WTC11 (cell line): ENCODE measurements around the gene IGLL1. TPM values are rescaled to one million over a fixed set of nuclear protein-coding genes. Genes with fewer than 3 reads are reported as not detected.
"Not testable (repeated sequence)": the region's sequence is repeated elsewhere in the genome, so short reads cannot be mapped to it uniquely, and the experiment has no call there.

Experiments used
- ATAC-seq: fragments of 200-7000 bp; cut with Tn5 transposase; 2 replicates; pipeline ENCODE4 v1.10.0; 2021; ENCODE audit warnings: mild to moderate bottlenecking, moderate library complexity
- CTCF ChIA-PET: fragments of 300-600 bp; sonication (Branson Sonifier 250); formaldehyde crosslinking; loops from one replicate; lab custom pipeline; 2021; ENCODE audit warnings: antibody characterized with exemption; lab: Charles Lee
- POLR2A ChIA-PET: fragments of 350-600 bp; sonication (Branson Sonifier 250); formaldehyde crosslinking; loops from one replicate; lab custom pipeline; 2021; ENCODE audit warnings: antibody characterized with exemption; lab: Charles Lee
- DNase-seq: peaks from one replicate; pipeline ENCODE4 v3.0.0; 2021; ENCODE audit warnings: low spot score
- H3K27ac Mint-ChIP-seq: 2 replicates; pipeline ENCODE4 v1.8.0; 2021; ENCODE audit warnings: mixed read lengths
- H3K27me3 Mint-ChIP-seq: 2 replicates; pipeline ENCODE4 v1.8.0; 2021; ENCODE audit warnings: low read depth, mild to moderate bottlenecking, moderate library complexity, mixed read lengths
- H3K36me3 Mint-ChIP-seq: 2 replicates; pipeline ENCODE4 v1.8.0; 2021; ENCODE audit warnings: mixed read lengths
- H3K4me1 Mint-ChIP-seq: 2 replicates; pipeline ENCODE4 v1.8.0; 2022; ENCODE audit warnings: mixed read lengths
- H3K4me3 Mint-ChIP-seq: 2 replicates; pipeline ENCODE4 v1.8.0; 2021; ENCODE audit warnings: mild to moderate bottlenecking, moderate library complexity, mixed read lengths
- H3K9me3 Mint-ChIP-seq: 2 replicates; pipeline ENCODE4 v1.8.0; 2021; ENCODE audit warnings: mixed read lengths
- CBFB ChIP-seq: sonication (generic); formaldehyde crosslinking; IDR thresholded peaks from 2 replicates; pipeline ENCODE4 v1.8.1; 2022; ENCODE audit warnings: mild to moderate bottlenecking, low read depth, missing genetic modification reagents
- FOXJ3 ChIP-seq: sonication (generic); formaldehyde crosslinking; IDR thresholded peaks from 2 replicates; pipeline ENCODE4 v1.9.0; 2021; ENCODE audit warnings: missing genetic modification reagents, mild to moderate bottlenecking, borderline replicate concordance
- FOXK1 ChIP-seq: sonication (generic); formaldehyde crosslinking; IDR thresholded peaks from 2 replicates; pipeline ENCODE4 v1.8.0; 2022; ENCODE audit warnings: mild to moderate bottlenecking, moderate library complexity, missing genetic modification reagents
- FOXP1 ChIP-seq: sonication (generic); formaldehyde crosslinking; IDR thresholded peaks from 2 replicates; pipeline ENCODE4 v1.8.0; 2022; ENCODE audit warnings: missing genetic modification reagents, mild to moderate bottlenecking, moderate library complexity, borderline replicate concordance
- GABPB1 ChIP-seq: sonication (generic); formaldehyde crosslinking; IDR thresholded peaks from 2 replicates; pipeline ENCODE4 v1.8.1; 2023; ENCODE audit warnings: mild to moderate bottlenecking, missing genetic modification reagents
- JUN ChIP-seq: sonication (generic); formaldehyde crosslinking; IDR thresholded peaks from 2 replicates; pipeline ENCODE4 v1.8.0; 2023; ENCODE audit warnings: mild to moderate bottlenecking, missing genetic modification reagents
- MYBL2 ChIP-seq: sonication (generic); formaldehyde crosslinking; IDR thresholded peaks from 2 replicates; pipeline ENCODE4 v1.8.1; 2023; ENCODE audit warnings: mild to moderate bottlenecking, moderate library complexity, missing genetic modification reagents
- NFYB ChIP-seq: sonication (generic); formaldehyde crosslinking; conservative IDR thresholded peaks from 2 replicates; pipeline ENCODE4 v1.8.0; 2022; ENCODE audit warnings: low read depth, missing genetic modification reagents
- SMAD4 ChIP-seq: sonication (generic); formaldehyde crosslinking; IDR thresholded peaks from 2 replicates; pipeline ENCODE4 v1.8.0; 2022; ENCODE audit warnings: mild to moderate bottlenecking, missing genetic modification reagents
- TEAD4 ChIP-seq: sonication (generic); formaldehyde crosslinking; IDR thresholded peaks from 2 replicates; pipeline ENCODE4 v1.8.0; 2022; ENCODE audit warnings: mild to moderate bottlenecking, missing genetic modification reagents
- ZNF121 ChIP-seq: sonication (generic); formaldehyde crosslinking; IDR thresholded peaks from 2 replicates; pipeline ENCODE4 v1.8.0; 2023; ENCODE audit warnings: missing genetic modification reagents
- ZNF219 ChIP-seq: sonication (generic); formaldehyde crosslinking; IDR thresholded peaks from 2 replicates; pipeline ENCODE4 v1.8.0; 2023; ENCODE audit warnings: missing genetic modification reagents, mild to moderate bottlenecking, borderline replicate concordance
- ZNF263 ChIP-seq: sonication (generic); formaldehyde crosslinking; IDR thresholded peaks from 2 replicates; pipeline ENCODE4 v1.8.1; 2022; ENCODE audit warnings: low read depth, mild to moderate bottlenecking, moderate library complexity, missing genetic modification reagents
- ZNF317 ChIP-seq: sonication (generic); formaldehyde crosslinking; IDR thresholded peaks from 2 replicates; pipeline ENCODE4 v1.8.1; 2023; ENCODE audit warnings: low read depth, mild to moderate bottlenecking, moderate library complexity, missing genetic modification reagents, borderline replicate concordance
- ZNF423 ChIP-seq: fragments of 250-450 bp; sonication (Bioruptor Pico); IDR thresholded peaks from 2 replicates; pipeline ENCODE4 v2.1.2; 2022; ENCODE audit warnings: mild to moderate bottlenecking, moderate library complexity
- total RNA-seq: library from RNA; stranded (reverse); gene quantifications from 3 replicates; pipeline ENCODE4 v1.2.3, GENCODE V29; 2021
- TF ChIP-seq, protein P1 (sequence below): sonication (generic); formaldehyde crosslinking; IDR thresholded peaks from 2 replicates; pipeline ENCODE4 v1.8.1; 2023; ENCODE audit warnings: mild to moderate bottlenecking, missing genetic modification reagents, moderate library complexity
- TF ChIP-seq, protein P2 (sequence below): sonication (generic); formaldehyde crosslinking; IDR thresholded peaks from 2 replicates; pipeline ENCODE4 v1.8.0; 2022; ENCODE audit warnings: mild to moderate bottlenecking, missing genetic modification reagents
- TF ChIP-seq, protein P3 (sequence below): sonication (generic); formaldehyde crosslinking; IDR thresholded peaks from 2 replicates; pipeline ENCODE4 v1.8.1; 2022; ENCODE audit warnings: low read depth, mild to moderate bottlenecking, moderate library complexity, missing genetic modification reagents, borderline replicate concordance
- TF ChIP-seq, protein P4 (sequence below): fragments of 250-450 bp; sonication (Bioruptor Pico); IDR thresholded peaks from 2 replicates; pipeline ENCODE4 v1.9.0; 2021; ENCODE audit warnings: mild to moderate bottlenecking, borderline replicate concordance
- TF ChIP-seq, protein P5 (sequence below): fragments of 250-450 bp; sonication (Bioruptor Pico); IDR thresholded peaks from 2 replicates; pipeline ENCODE4 v1.9.0; 2021; ENCODE audit warnings: mild to moderate bottlenecking

Gene IGLL1
- total RNA-seq, 1 experiment from 2014 or later, result not detected

DNA sequence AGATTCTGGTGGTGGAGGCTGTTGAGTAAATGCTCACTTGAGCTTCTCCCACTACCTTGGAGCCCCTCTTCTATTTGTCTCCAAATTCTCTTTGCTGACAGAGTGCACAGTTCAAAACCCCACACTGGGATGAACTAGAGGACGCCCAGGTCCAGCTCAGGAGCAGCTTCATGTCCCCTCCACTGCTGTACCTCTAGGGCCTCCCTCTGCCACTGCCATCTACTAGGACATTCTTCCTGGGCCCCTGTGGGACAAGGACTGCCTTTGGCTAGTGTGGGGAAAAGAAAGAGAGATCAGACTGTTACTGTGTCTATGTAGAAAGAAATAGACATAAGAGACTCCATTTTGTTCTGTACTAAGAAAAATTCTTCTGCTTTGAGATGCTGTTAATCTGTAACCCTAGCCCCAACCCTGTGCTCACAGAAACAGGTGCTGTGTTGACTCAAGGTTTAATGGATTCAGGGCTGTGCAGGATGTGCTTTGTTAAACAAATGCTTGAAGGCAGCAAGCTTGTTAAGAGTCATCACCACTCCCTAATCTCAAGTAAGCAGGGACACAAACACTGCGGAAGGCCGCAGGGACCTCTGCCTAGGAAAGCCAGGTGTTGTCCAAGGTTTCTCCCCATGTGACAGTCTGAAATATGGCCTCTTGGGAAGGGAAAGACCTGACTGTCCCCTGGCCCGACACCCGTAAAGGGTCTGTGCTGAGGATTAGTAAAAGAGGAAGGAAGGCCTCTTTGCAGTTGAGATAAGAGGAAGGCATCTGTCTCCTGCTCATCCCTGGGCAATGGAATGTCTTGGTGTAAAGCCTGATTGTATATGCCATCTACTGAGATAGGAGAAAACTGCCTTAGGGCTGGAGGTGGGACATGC, 44.1 kb downstream of the IGLL1 start:
- CTCF ChIA-PET, result interaction anchor here (0.7 to 3.0 kb wide), 4 partner anchors 22 to 321 kb away, joined by 3 to 15 read pairs (median 4); partner anchors contain the start of gene SLC2A11
- H3K4me1 Mint-ChIP-seq, result peaks cover 75% of the 10 kb centered on the region
- POLR2A ChIA-PET, H3K36me3 Mint-ChIP-seq, ATAC-seq, H3K9me3 Mint-ChIP-seq, DNase-seq: not testable (repeated sequence)
- 0 out of 2 replicates have a peak, but pooled peaks have one; percentile 17 for TF ChIP-seq ZNF423 (CRISPR knock-in tag)
- TF ChIP-seq, protein P1, sequence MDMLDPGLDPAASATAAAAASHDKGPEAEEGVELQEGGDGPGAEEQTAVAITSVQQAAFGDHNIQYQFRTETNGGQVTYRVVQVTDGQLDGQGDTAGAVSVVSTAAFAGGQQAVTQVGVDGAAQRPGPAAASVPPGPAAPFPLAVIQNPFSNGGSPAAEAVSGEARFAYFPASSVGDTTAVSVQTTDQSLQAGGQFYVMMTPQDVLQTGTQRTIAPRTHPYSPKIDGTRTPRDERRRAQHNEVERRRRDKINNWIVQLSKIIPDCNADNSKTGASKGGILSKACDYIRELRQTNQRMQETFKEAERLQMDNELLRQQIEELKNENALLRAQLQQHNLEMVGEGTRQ, result peak; percentile 39; the same call in 1 of the 2 replicates
- peak overlapping the region; percentile 29 for H3K4me3 Mint-ChIP-seq
- peaks cover 29% of the 10 kb centered on the region for H3K27me3 Mint-ChIP-seq
- peak overlapping the region; percentile 99 for H3K27ac Mint-ChIP-seq

DNA sequence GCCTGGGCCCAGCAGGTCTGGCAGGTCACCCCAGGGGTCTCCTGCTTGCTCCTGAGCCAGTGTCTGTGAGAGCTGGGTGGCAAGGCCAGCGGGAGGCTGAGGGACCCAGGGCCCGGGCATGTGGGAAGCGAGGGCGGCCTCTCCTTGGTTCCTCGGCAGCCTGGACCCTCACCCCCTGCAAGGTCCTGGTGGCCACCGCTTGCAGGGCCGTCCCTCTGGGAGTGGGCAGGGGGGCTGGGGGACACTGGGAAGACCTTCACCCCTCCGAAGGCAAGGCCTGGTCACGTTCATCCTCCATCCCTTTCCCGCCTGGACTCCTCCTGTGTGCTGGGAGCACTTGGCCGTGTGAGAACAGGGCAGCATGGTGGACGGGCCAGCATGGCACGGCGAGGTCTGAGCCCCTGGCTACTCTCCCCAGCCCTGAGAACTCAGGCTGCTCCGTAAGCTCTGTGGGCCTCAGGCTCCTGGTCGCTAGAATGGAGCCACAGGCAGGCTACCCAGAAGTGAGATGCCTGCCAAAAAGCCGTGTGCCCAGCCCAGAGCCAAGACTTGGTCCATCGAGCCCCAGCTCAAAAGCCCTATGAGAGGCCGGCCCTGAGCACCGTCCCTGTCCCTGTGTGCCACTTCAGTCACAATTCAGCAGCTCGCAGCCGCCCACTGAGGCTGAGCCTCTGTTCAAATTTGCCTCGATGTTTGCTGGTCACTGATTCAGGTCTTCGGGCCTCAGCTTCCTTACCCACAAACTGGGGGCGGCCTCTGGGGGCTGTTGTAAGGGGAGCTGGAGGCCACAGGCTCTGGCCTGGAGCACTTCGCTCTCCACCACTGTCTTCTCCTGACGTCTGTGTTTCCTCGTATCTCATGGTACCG, 45.0 kb downstream of the IGLL1 start:
- DNase-seq, result no peak
- H3K27ac Mint-ChIP-seq, result peak overlapping the region; percentile 99

More for the DNA sequence above, 45.0 kb downstream of the IGLL1 start:
- no peak for ATAC-seq
- Mint-ChIP-seq H3K4me1 (peaks cover 78% of the 10 kb centered on the region), H3K36me3 (no peaks in the 10 kb centered on the region), H3K4me3 (peak overlapping the region; percentile 29; the same call in 1 of the 2 replicates), H3K27me3 (peaks cover 29% of the 10 kb centered on the region), H3K9me3 (no peaks in the 10 kb centered on the region)
- no peak for TF ChIP-seq ZNF219 (CRISPR knock-in tag)
- TF ChIP-seq ZNF263 (CRISPR knock-in tag), result no peak; the same call in 1 of the 2 replicates
- TF ChIP-seq GABPB1 (CRISPR knock-in tag), result no peak
- TF ChIP-seq ZNF121 (CRISPR knock-in tag), result no peak
- TF ChIP-seq, protein P2, sequence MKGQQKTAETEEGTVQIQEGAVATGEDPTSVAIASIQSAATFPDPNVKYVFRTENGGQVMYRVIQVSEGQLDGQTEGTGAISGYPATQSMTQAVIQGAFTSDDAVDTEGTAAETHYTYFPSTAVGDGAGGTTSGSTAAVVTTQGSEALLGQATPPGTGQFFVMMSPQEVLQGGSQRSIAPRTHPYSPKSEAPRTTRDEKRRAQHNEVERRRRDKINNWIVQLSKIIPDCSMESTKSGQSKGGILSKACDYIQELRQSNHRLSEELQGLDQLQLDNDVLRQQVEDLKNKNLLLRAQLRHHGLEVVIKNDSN (CRISPR knock-in tag), result no peak
- TF ChIP-seq FOXJ3 (CRISPR knock-in tag), result no peak
- no peak for TF ChIP-seq FOXP1 (CRISPR knock-in tag)
- no peak for TF ChIP-seq CBFB (CRISPR knock-in tag)
- TF ChIP-seq ZNF317, result no peak
- TF ChIP-seq, protein P3, sequence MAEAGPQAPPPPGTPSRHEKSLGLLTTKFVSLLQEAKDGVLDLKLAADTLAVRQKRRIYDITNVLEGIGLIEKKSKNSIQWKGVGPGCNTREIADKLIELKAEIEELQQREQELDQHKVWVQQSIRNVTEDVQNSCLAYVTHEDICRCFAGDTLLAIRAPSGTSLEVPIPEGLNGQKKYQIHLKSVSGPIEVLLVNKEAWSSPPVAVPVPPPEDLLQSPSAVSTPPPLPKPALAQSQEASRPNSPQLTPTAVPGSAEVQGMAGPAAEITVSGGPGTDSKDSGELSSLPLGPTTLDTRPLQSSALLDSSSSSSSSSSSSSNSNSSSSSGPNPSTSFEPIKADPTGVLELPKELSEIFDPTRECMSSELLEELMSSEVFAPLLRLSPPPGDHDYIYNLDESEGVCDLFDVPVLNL (CRISPR knock-in tag), result no peak
- TF ChIP-seq, protein P4, sequence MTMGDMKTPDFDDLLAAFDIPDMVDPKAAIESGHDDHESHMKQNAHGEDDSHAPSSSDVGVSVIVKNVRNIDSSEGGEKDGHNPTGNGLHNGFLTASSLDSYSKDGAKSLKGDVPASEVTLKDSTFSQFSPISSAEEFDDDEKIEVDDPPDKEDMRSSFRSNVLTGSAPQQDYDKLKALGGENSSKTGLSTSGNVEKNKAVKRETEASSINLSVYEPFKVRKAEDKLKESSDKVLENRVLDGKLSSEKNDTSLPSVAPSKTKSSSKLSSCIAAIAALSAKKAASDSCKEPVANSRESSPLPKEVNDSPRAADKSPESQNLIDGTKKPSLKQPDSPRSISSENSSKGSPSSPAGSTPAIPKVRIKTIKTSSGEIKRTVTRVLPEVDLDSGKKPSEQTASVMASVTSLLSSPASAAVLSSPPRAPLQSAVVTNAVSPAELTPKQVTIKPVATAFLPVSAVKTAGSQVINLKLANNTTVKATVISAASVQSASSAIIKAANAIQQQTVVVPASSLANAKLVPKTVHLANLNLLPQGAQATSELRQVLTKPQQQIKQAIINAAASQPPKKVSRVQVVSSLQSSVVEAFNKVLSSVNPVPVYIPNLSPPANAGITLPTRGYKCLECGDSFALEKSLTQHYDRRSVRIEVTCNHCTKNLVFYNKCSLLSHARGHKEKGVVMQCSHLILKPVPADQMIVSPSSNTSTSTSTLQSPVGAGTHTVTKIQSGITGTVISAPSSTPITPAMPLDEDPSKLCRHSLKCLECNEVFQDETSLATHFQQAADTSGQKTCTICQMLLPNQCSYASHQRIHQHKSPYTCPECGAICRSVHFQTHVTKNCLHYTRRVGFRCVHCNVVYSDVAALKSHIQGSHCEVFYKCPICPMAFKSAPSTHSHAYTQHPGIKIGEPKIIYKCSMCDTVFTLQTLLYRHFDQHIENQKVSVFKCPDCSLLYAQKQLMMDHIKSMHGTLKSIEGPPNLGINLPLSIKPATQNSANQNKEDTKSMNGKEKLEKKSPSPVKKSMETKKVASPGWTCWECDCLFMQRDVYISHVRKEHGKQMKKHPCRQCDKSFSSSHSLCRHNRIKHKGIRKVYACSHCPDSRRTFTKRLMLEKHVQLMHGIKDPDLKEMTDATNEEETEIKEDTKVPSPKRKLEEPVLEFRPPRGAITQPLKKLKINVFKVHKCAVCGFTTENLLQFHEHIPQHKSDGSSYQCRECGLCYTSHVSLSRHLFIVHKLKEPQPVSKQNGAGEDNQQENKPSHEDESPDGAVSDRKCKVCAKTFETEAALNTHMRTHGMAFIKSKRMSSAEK (CRISPR knock-in tag), result no peak
- no peak for TF ChIP-seq NFYB (CRISPR knock-in tag)
- no peak for TF ChIP-seq SMAD4 (CRISPR knock-in tag)
- TF ChIP-seq, protein P5, sequence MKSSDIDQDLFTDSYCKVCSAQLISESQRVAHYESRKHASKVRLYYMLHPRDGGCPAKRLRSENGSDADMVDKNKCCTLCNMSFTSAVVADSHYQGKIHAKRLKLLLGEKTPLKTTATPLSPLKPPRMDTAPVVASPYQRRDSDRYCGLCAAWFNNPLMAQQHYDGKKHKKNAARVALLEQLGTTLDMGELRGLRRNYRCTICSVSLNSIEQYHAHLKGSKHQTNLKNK (CRISPR knock-in tag), result no peak
- no peak for TF ChIP-seq JUN
- no peak for TF ChIP-seq ZNF423 (CRISPR knock-in tag)
- no peak for TF ChIP-seq TEAD4
- TF ChIP-seq MYBL2, result no peak
- TF ChIP-seq FOXK1, result no peak
- ChIA-PET CTCF (interaction anchor here (0.7 to 3.0 kb wide), 4 partner anchors 21 to 322 kb away, joined by 3 to 15 read pairs (median 4); partner anchors contain the start of gene SLC2A11), POLR2A (no interaction called here)
